HG02610 (cell line): ENCODE measurements around the gene CLCF1.
A peak's percentile ranks its signal among the peaks of the same experiment; 100 is the strongest.
"Not testable (repeated sequence)": the region's sequence is repeated elsewhere in the genome, so short reads cannot be mapped to it uniquely, and the experiment has no call there.

Experiments used
- ATAC-seq: cut with Tn5 transposase; IDR thresholded peaks from one replicate; pipeline ENCODE4 v1.9.1; 2021; ENCODE audit warnings: mild to moderate bottlenecking, moderate library complexity; ENCODE audit not compliant: unreplicated experiment

CLCF1 gene

GRCh38 chr11:67409261-67409666 is 35.9 kb upstream of the CLCF1 start:
- no peak for ATAC-seq

GRCh38 chr11:67408437-67409200 is 35.2 kb upstream of the CLCF1 start:
- no peak for ATAC-seq

- no peak for ATAC-seq
These were observed 34.3 kb upstream of the CLCF1 start for GRCh38 chr11:67407688-67408163.

- ATAC-seq: no peak
These were observed 33.7 kb upstream of the CLCF1 start for GRCh38 chr11:67406969-67407687.

- ATAC-seq: no peak
These were observed 33.1 kb upstream of the CLCF1 start for GRCh38 chr11:67406420-67406968.

GRCh38 chr11:67405688-67406339 is 32.4 kb upstream of the CLCF1 start:
- no peak for ATAC-seq

- ATAC-seq: no peak
These were observed 31.8 kb upstream of the CLCF1 start for GRCh38 chr11:67405196-67405567.

GRCh38 chr11:67404515-67405195 is 31.3 kb upstream of the CLCF1 start:
- no peak for ATAC-seq

GRCh38 chr11:67403085-67403484 is 29.7 kb upstream of the CLCF1 start:
- ATAC-seq: not testable (repeated sequence)

- ATAC-seq: not testable (repeated sequence)
These were observed 28.9 kb upstream of the CLCF1 start for GRCh38 chr11:67402192-67402839.

- ATAC-seq: peak; percentile 65
These were observed 28.2 kb upstream of the CLCF1 start, which contains the start of gene PPP1CA for GRCh38 chr11:67401495-67402191. TSS of gene PPP1CA (minus strand) at chr11:67401858. CDS start at chr11:67401782, 76 bp downstream.

- peak; percentile 8 for ATAC-seq
These were observed 27.6 kb upstream of the CLCF1 start for GRCh38 chr11:67400942-67401494.

GRCh38 chr11:67400251-67400941 is 27.0 kb upstream of the CLCF1 start:
- no peak for ATAC-seq

- no peak for ATAC-seq
These were observed 25.5 kb upstream of the CLCF1 start for GRCh38 chr11:67398661-67399563.

- no peak for ATAC-seq
These were observed 24.7 kb upstream of the CLCF1 start for GRCh38 chr11:67397986-67398660.

GRCh38 chr11:67397536-67397935 is 24.1 kb upstream of the CLCF1 start:
- ATAC-seq: no peak
